GM19025 (cell line): ENCODE data around the gene TGOLN2.
A peak's percentile ranks its signal among the peaks of the same experiment; 100 is the strongest.
"Not testable (repeated sequence)": the region's sequence is repeated elsewhere in the genome, so short reads cannot be mapped to it uniquely, and the experiment has no call there.

ENCODE experiments used
- ATAC-seq: cut with Tn5 transposase; IDR thresholded peaks from one replicate; pipeline ENCODE4 v1.9.1; 2021; ENCODE audit warnings: mild to moderate bottlenecking, low read depth, moderate library complexity; ENCODE audit not compliant: unreplicated experiment

Gene TGOLN2

GRCh38 chr2:85341269-85342029, 13.7 kb upstream of the TGOLN2 start:
- ATAC-seq = no peak

GRCh38 chr2:85340034-85340892, 12.5 kb upstream of the TGOLN2 start:
- ATAC-seq = no peak

- no peak for ATAC-seq
Measured at GRCh38 chr2:85334928-85335327, 7.1 kb upstream of the TGOLN2 start.

GRCh38 chr2:85333877-85334276, 6.1 kb upstream of the TGOLN2 start:
- ATAC-seq = not testable (repeated sequence)

- no peak for ATAC-seq
Measured at GRCh38 chr2:85330839-85331636, 3.2 kb upstream of the TGOLN2 start.

- not testable (repeated sequence) for ATAC-seq
Measured at GRCh38 chr2:85329701-85330100, 1.9 kb upstream of the TGOLN2 start.

- no peak for ATAC-seq
Measured at GRCh38 chr2:85329181-85329651, 1.4 kb upstream of the TGOLN2 start.

- no peak for ATAC-seq
Measured at GRCh38 chr2:85327160-85327821, 498 bp downstream of the TGOLN2 start.

GRCh38 chr2:85326406-85327159, 1.2 kb downstream of the TGOLN2 start:
- peak; percentile 25 for ATAC-seq

GRCh38 chr2:85325466-85325811, 2.4 kb downstream of the TGOLN2 start:
- no peak for ATAC-seq

- ATAC-seq = no peak
Measured at GRCh38 chr2:85324639-85325465, 2.9 kb downstream of the TGOLN2 start.

- ATAC-seq = not testable (repeated sequence)
Measured at GRCh38 chr2:85323988-85324367, 3.8 kb downstream of the TGOLN2 start.

GRCh38 chr2:85323351-85323987, 4.3 kb downstream of the TGOLN2 start:
- ATAC-seq = no peak

GRCh38 chr2:85319796-85320195, 8.0 kb downstream of the TGOLN2 start:
- ATAC-seq = no peak

- ATAC-seq = peak; percentile 72
Measured at GRCh38 chr2:85318222-85319074, 9.3 kb downstream of the TGOLN2 start.

- not testable (repeated sequence) for ATAC-seq
Measured at GRCh38 chr2:85315921-85316320, 11.9 kb downstream of the TGOLN2 start.

GRCh38 chr2:85314884-85315242, 12.9 kb downstream of the TGOLN2 start:
- no peak for ATAC-seq
